Glomerular visceral epithelial cell (primary cell): ENCODE data around the gene MXRA5.
"Not testable (repeated sequence)": the region's sequence is repeated elsewhere in the genome, so short reads cannot be mapped to it uniquely, and the experiment has no call there.

ENCODE experiments used
- DNase-seq: peaks from one replicate; pipeline ENCODE4 v3.0.0-alpha.2; 2016; ENCODE audit errors: extremely low spot score

Gene MXRA5

GRCh38 chrX:3320471-3321046 lies 25.9 kb downstream of the MXRA5 start:
- no peak for DNase-seq

GRCh38 chrX:3317191-3317718 lies 29.2 kb downstream of the MXRA5 start:
- no peak for DNase-seq

GRCh38 chrX:3312109-3312508 lies 34.3 kb downstream of the MXRA5 start:
- peak; percentile 28 for DNase-seq

- DNase-seq, result no peak
Measured at GRCh38 chrX:3307881-3308280, 38.6 kb downstream of the MXRA5 start.

- DNase-seq, result no peak
Measured at GRCh38 chrX:3299636-3300035, 46.8 kb downstream of the MXRA5 start.

GRCh38 chrX:3295731-3296130 lies 50.7 kb downstream of the MXRA5 start:
- no peak for DNase-seq

- no peak for DNase-seq
Measured at GRCh38 chrX:3293251-3293650, 53.2 kb downstream of the MXRA5 start.

GRCh38 chrX:3290561-3290960 lies 55.9 kb downstream of the MXRA5 start:
- peak; percentile 7 for DNase-seq

- DNase-seq, result peak; percentile 52
Measured at GRCh38 chrX:3286196-3286945, 60.1 kb downstream of the MXRA5 start.

- DNase-seq, result no peak
Measured at GRCh38 chrX:3280706-3281105, 65.7 kb downstream of the MXRA5 start.

- not testable (repeated sequence) for DNase-seq
Measured at GRCh38 chrX:3273668-3274067, 72.8 kb downstream of the MXRA5 start.

- peak; percentile 69 for DNase-seq
Measured at GRCh38 chrX:3271834-3272186, 74.6 kb downstream of the MXRA5 start.

- no peak for DNase-seq
Measured at GRCh38 chrX:3271183-3271833, 75.1 kb downstream of the MXRA5 start.

- no peak for DNase-seq
Measured at GRCh38 chrX:3268829-3269228, 77.6 kb downstream of the MXRA5 start.

GRCh38 chrX:3263681-3264126 lies 82.7 kb downstream of the MXRA5 start:
- peak; percentile 22 for DNase-seq

GRCh38 chrX:3262901-3263300 lies 83.6 kb downstream of the MXRA5 start:
- DNase-seq, result peak; percentile 68
